Spinal cord (tissue), 10 donors: ENCODE results near the gene ADARB2. TPM values are rescaled to one million over a fixed set of nuclear protein-coding genes. Genes with fewer than 3 reads are reported as not detected.

Experiments used
- DNase-seq, 6 donors: peaks; one replicate each; pipeline versions ENCODE4 v3.0.0 to v3.0.0-alpha.2; 2013 to 2015; ENCODE audit warnings: low spot score in 6 of 6, low read depth in 4 of 6
- H3K27ac ChIP-seq: one replicate; pipeline ENCODE4 v1.5.1; 2013; ENCODE audit warnings: low read depth, low read length, control low read depth
- H3K27me3 ChIP-seq: one replicate; pipeline ENCODE4 v1.6.1; 2013; ENCODE audit warnings: low read length; ENCODE audit not compliant: control insufficient read depth, insufficient read depth
- H3K36me3 ChIP-seq: one replicate; pipeline ENCODE4 v1.6.1; 2013; ENCODE audit warnings: low read length; ENCODE audit not compliant: control insufficient read depth, insufficient read depth
- H3K4me1 ChIP-seq: one replicate; pipeline ENCODE4 v1.6.1; 2013; ENCODE audit warnings: low read length; ENCODE audit not compliant: control insufficient read depth, insufficient read depth
- H3K4me3 ChIP-seq: one replicate; pipeline ENCODE4 v1.5.1; 2013; ENCODE audit warnings: low read depth, low read length, control low read depth
- H3K9me3 ChIP-seq: one replicate; pipeline ENCODE4 v1.6.1; 2013; ENCODE audit warnings: low read length; ENCODE audit not compliant: control insufficient read depth, insufficient read depth
- WGBS: methylation state at CpG from one replicate; pipeline ENCODE4 v1.1.5; 2013; ENCODE audit warnings: missing lambda C conversion rate; ENCODE audit not compliant: insufficient coverage; 5-methylcytosine and 5-hydroxymethylcytosine counted together
- polyA plus RNA-seq, 2 donors: library from polyadenylated mRNA; unstranded; fragments of 120-200 nt; gene quantifications; one replicate each; pipeline ENCODE4 v1.2.1, GENCODE V29; 2013; ENCODE audit not compliant: insufficient read length in 2 of 2
- total RNA-seq, 2 donors: library from RNA; depleted of rRNA in 1 of 2; stranded (reverse); fragments of 120-200 nt in 1 of 2; fragments of >200 nt in 1 of 2; gene quantifications; one replicate each; pipeline versions ENCODE4 v1.2.3 to v1.2.4, GENCODE V29; 2013 to 2014
- donor health status: healthy.

ADARB2 gene
- total and polyA plus RNA-seq, 4 donors, result 4.1 to 11.2 (median 8.3) TPM

DNA sequence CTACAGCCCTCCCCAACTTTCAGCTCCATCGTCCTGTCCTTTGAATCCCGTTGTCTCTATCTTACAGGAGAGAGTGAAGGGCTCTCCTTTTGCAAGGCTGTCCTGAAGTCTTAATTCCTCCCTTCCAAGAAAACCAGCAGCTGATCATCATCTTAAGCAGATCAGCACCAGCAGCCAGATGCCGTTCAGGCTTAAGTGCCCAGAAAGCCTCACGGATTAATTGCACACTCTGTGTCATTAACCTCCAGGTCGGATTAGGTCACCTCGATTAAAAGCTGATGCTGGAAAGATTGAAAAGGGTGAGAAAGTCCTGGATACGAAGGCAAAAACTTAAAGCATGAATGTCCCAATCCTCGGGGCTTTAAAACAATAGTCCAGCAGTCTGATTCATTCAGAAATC lies 24.8 kb upstream of the ADARB2 start:
- WGBS, result 63% methylated on average over 6 of the region's 8 CpGs
- Histone ChIP-seq H3K9me3 (peaks cover 4% of the 10 kb centered on the region), H3K27me3 (peaks cover 3% of the 10 kb centered on the region), H3K27ac (no peak overlapping the region), H3K4me1 (no peaks in the 10 kb centered on the region), H3K36me3 (no peaks in the 10 kb centered on the region), H3K4me3 (no peak overlapping the region)
- no peak for DNase-seq

DNA sequence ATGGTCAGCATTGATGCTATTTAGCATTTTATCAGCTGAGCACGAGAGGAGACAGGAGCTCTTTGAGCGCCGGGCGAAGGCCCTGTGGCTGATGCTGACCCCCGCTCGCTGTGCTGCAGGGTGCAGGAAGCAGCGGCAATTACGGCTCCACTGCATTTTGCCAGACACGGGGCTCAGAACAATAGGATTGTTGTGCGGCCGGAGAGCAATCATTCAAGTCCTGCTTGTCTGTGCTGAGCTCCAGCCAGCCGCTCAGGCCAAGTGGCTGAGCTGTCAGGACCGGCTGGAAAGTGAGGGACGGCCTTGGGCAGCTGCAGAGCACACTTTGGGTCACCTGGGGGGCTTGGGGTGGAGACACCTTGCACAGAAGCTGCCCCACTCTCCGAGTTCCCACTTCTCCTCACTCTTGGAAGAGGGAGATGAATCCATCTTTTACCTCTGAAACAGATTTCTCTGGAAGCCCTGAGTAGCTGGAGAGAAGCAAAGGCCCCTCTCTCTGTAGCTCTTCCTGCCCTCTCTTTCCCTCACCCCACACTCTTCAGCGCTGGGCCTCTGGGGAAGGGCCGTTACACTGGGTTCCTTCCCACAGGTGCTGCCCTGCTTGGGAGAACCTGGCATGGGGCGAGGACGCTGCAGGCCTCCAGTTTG lies 17.3 kb upstream of the ADARB2 start:
- H3K9me3 ChIP-seq, result peaks cover 4% of the 10 kb centered on the region
- no peak overlapping the region for H3K4me3 ChIP-seq
- H3K27ac ChIP-seq, result peak overlapping the region; percentile 12
- peak in 2 of 6 donors; percentile 69 to 85 for DNase-seq
- H3K36me3 ChIP-seq, result no peaks in the 10 kb centered on the region
- no peaks in the 10 kb centered on the region for H3K27me3 ChIP-seq
- 14% methylated on average over 13 of the region's 19 CpGs for WGBS
- H3K4me1 ChIP-seq, result peaks cover 17% of the 10 kb centered on the region

- no peak for DNase-seq
- no peak overlapping the region for H3K27ac ChIP-seq
- H3K36me3 ChIP-seq, result no peaks in the 10 kb centered on the region
- H3K4me1 ChIP-seq, result peaks cover 17% of the 10 kb centered on the region
- no peak overlapping the region for H3K4me3 ChIP-seq
- no peaks in the 10 kb centered on the region for H3K27me3 ChIP-seq
- H3K9me3 ChIP-seq, result no peaks in the 10 kb centered on the region
Measured at GRCh38 chr10:1752153-1752552, 14.8 kb upstream of the ADARB2 start.

DNA sequence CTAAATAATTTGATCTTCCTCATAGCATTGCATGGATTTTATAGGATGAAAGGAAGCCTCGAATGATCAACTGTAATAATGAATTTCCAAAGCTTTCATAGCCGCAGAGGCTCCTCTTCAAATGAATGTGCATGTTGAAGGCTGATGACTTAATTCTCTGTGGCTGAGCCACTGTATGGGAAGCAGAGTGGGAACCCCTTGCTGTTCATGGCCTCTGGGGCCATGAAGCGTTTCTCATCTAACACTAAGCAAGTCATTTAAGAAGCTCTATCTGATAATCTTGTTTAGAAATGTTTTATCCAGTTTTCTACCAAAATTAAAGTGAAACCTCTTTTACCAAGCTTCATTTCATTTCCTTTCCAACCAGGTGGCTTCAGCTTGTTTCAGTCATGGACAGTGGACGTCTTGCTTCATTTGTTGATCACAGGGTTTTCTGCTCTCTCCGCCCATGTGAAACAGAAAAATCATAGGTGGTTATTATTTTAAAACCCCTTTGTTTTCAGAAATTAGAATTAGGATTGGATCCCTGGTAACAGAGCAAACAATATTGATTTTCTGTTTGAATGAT lies 10.3 kb upstream of the ADARB2 start:
- WGBS, result no CpG with 5 or more reads among the region's 5 CpGs
- Histone ChIP-seq H3K36me3 (no peaks in the 10 kb centered on the region), H3K4me3 (no peak overlapping the region), H3K4me1 (no peaks in the 10 kb centered on the region), H3K27ac (no peak overlapping the region), H3K9me3 (no peaks in the 10 kb centered on the region), H3K27me3 (peaks cover 3% of the 10 kb centered on the region)
- no peak for DNase-seq

- no peak for DNase-seq
- H3K9me3 ChIP-seq, result no peaks in the 10 kb centered on the region
- H3K4me3 ChIP-seq, result no peak overlapping the region
- H3K36me3 ChIP-seq, result no peaks in the 10 kb centered on the region
- H3K27me3 ChIP-seq, result peaks cover 3% of the 10 kb centered on the region
- 96% methylated on average over 25 of the region's 25 CpGs for WGBS
- no peaks in the 10 kb centered on the region for H3K4me1 ChIP-seq
- H3K27ac ChIP-seq, result no peak overlapping the region
Measured at GRCh38 chr10:1746796-1747195, 9.5 kb upstream of the ADARB2 start.

GRCh38 chr10:1745780-1746456 lies 8.6 kb upstream of the ADARB2 start:
- 87% methylated on average over 4 of the region's 9 CpGs for WGBS
- Histone ChIP-seq H3K27ac (no peak overlapping the region), H3K4me3 (no peak overlapping the region)

GRCh38 chr10:1744524-1744923 lies 7.2 kb upstream of the ADARB2 start:
- no peak overlapping the region for H3K4me3 ChIP-seq
- 88% methylated on average over 12 of the region's 12 CpGs for WGBS
- no peaks in the 10 kb centered on the region for H3K36me3 ChIP-seq
- peaks cover 8% of the 10 kb centered on the region for H3K4me1 ChIP-seq
- H3K9me3 ChIP-seq, result no peaks in the 10 kb centered on the region
- peaks cover 10% of the 10 kb centered on the region for H3K27me3 ChIP-seq
- no peak overlapping the region for H3K27ac ChIP-seq
- no peak for DNase-seq

More at GRCh38 chr10:1745780-1746456, 8.6 kb upstream of the ADARB2 start:
- DNase-seq, result no peak
- H3K4me1 ChIP-seq, result no peaks in the 10 kb centered on the region
- no peaks in the 10 kb centered on the region for H3K9me3 ChIP-seq
- peaks cover 5% of the 10 kb centered on the region for H3K27me3 ChIP-seq
- no peaks in the 10 kb centered on the region for H3K36me3 ChIP-seq

GRCh38 chr10:1743141-1743540 lies 5.8 kb upstream of the ADARB2 start:
- H3K36me3 ChIP-seq, result no peaks in the 10 kb centered on the region
- H3K27me3 ChIP-seq, result peaks cover 16% of the 10 kb centered on the region
- H3K4me1 ChIP-seq, result peaks cover 9% of the 10 kb centered on the region
- H3K9me3 ChIP-seq, result no peaks in the 10 kb centered on the region
- no peak for DNase-seq
- no peak overlapping the region for H3K27ac ChIP-seq
- no peak overlapping the region for H3K4me3 ChIP-seq
- WGBS, result 85% methylated on average over 8 of the region's 10 CpGs

GRCh38 chr10:1741450-1741849 lies 4.1 kb upstream of the ADARB2 start:
- Histone ChIP-seq H3K4me1 (peaks cover 22% of the 10 kb centered on the region), H3K9me3 (no peaks in the 10 kb centered on the region), H3K27me3 (peaks cover 17% of the 10 kb centered on the region), H3K36me3 (no peaks in the 10 kb centered on the region), H3K4me3 (no peak overlapping the region), H3K27ac (no peak overlapping the region)
- WGBS, result no CpG with 5 or more reads among the region's 2 CpGs
- DNase-seq, result no peak

DNA sequence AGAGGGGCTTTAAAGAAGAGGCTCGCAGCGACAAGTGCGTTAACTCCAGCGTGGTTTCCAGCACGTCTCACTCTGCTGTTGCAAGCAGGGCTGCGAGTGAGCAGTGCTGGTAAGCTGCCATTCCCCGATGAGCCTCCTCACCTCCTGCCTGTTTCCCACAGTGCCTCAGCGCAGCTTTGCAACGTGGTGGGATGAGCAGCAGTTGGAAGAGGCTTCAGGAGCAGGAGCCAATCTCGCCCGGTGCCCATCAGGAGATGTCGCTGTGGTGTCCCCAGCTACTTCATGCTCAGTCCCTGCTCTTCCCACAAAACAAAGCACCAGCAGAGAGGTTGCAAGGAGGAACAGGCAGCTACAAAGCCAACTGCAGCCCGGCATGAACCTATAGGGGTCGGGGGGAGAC lies 2.4 kb upstream of the ADARB2 start:
- Histone ChIP-seq H3K27ac (no peak overlapping the region), H3K36me3 (no peaks in the 10 kb centered on the region), H3K9me3 (no peaks in the 10 kb centered on the region), H3K4me1 (peaks cover 27% of the 10 kb centered on the region), H3K27me3 (peaks cover 23% of the 10 kb centered on the region), H3K4me3 (no peak overlapping the region)
- peak in 3 of 6 donors; percentile 37 to 86 (median 83) for DNase-seq
- WGBS, result 20% methylated on average over 8 of the region's 14 CpGs
